ENCODE measurements around the gene ITGBL1. TPM values are rescaled to one million over a fixed set of nuclear protein-coding genes. Genes with fewer than 3 reads are reported as not detected.
A peak's percentile ranks its signal among the peaks of the same experiment; 100 is the strongest.

Gene ITGBL1
- total RNA-seq, 1 donor = not detected

GRCh38 chr13:101554420-101555125 lies 102.1 kb downstream of the ITGBL1 start:
- no peak for DNase-seq (ENCODE audit: low read depth in 2 of 3, low spot score in 2 of 3)

GRCh38 chr13:101555610-101556009 lies 103.1 kb downstream of the ITGBL1 start:
- DNase-seq (ENCODE audit: low read depth in 2 of 3, low spot score in 2 of 3) = no peak

- DNase-seq (ENCODE audit: low read depth in 2 of 3, low spot score in 2 of 3) = no peak
Observed at GRCh38 chr13:101556676-101557123, 104.2 kb downstream of the ITGBL1 start.

- DNase-seq (ENCODE audit: low read depth in 2 of 3, low spot score in 2 of 3) = no peak
Observed at GRCh38 chr13:101565317-101565716, 112.8 kb downstream of the ITGBL1 start.

GRCh38 chr13:101567841-101568240 lies 115.4 kb downstream of the ITGBL1 start:
- no peak for DNase-seq (ENCODE audit: low read depth in 2 of 3, low spot score in 2 of 3)

- DNase-seq (ENCODE audit: low read depth in 2 of 3, low spot score in 2 of 3) = no peak
Observed at GRCh38 chr13:101569807-101570206, 117.3 kb downstream of the ITGBL1 start.

- no peak for DNase-seq (ENCODE audit: low read depth in 2 of 3, low spot score in 2 of 3)
Observed at GRCh38 chr13:101570410-101570809, 117.9 kb downstream of the ITGBL1 start.

- DNase-seq (ENCODE audit: low read depth in 2 of 3, low spot score in 2 of 3) = no peak
Observed at GRCh38 chr13:101572456-101572855, 120.0 kb downstream of the ITGBL1 start.

GRCh38 chr13:101575581-101575980 lies 123.1 kb downstream of the ITGBL1 start:
- no peak for DNase-seq (ENCODE audit: low read depth in 2 of 3, low spot score in 2 of 3)

- no peak for DNase-seq (ENCODE audit: low read depth in 2 of 3, low spot score in 2 of 3)
Observed at GRCh38 chr13:101576455-101576854, 124.0 kb downstream of the ITGBL1 start.

- no peak for DNase-seq (ENCODE audit: low read depth in 2 of 3, low spot score in 2 of 3)
Observed at GRCh38 chr13:101576977-101577376, 124.5 kb downstream of the ITGBL1 start.

GRCh38 chr13:101579281-101579802 lies 126.9 kb downstream of the ITGBL1 start:
- DNase-seq (ENCODE audit: low read depth in 2 of 3, low spot score in 2 of 3) = no peak

- DNase-seq (ENCODE audit: low read depth in 2 of 3, low spot score in 2 of 3) = no peak
Observed at GRCh38 chr13:101584331-101584730, 131.9 kb downstream of the ITGBL1 start.

GRCh38 chr13:101590479-101590878 lies 138.0 kb downstream of the ITGBL1 start:
- no peak for DNase-seq (ENCODE audit: low read depth in 2 of 3, low spot score in 2 of 3)

GRCh38 chr13:101594936-101595335 lies 142.5 kb downstream of the ITGBL1 start:
- DNase-seq (ENCODE audit: low read depth in 2 of 3, low spot score in 2 of 3) = no peak

GRCh38 chr13:101596803-101597202 lies 144.3 kb downstream of the ITGBL1 start:
- no peak for DNase-seq (ENCODE audit: low read depth in 2 of 3, low spot score in 2 of 3)

GRCh38 chr13:101611491-101612475 lies 159.3 kb downstream of the ITGBL1 start:
- DNase-seq (ENCODE audit: low read depth in 2 of 3, low spot score in 2 of 3) = no peak

GRCh38 chr13:101612735-101613134 lies 160.3 kb downstream of the ITGBL1 start:
- DNase-seq (ENCODE audit: low read depth in 2 of 3, low spot score in 2 of 3) = peak in 2 of 3 donors; percentile 8 to 12

GRCh38 chr13:101614491-101614890 lies 162.0 kb downstream of the ITGBL1 start:
- no peak for DNase-seq (ENCODE audit: low read depth in 2 of 3, low spot score in 2 of 3)

GRCh38 chr13:101618440-101619187 lies 166.1 kb downstream of the ITGBL1 start:
- DNase-seq (ENCODE audit: low read depth in 2 of 3, low spot score in 2 of 3) = no peak

GRCh38 chr13:101621099-101621498 lies 168.6 kb downstream of the ITGBL1 start:
- no peak for DNase-seq (ENCODE audit: low read depth in 2 of 3, low spot score in 2 of 3)
